Nephron progenitor cell (in vitro differentiated cells): ENCODE measurements around the gene HHIPL1.

Experiments used
- DNase-seq: peaks from one replicate; pipeline ENCODE4 v3.0.0; 2021
- H3K27ac Mint-ChIP-seq: 2 replicates; pipeline ENCODE4 v1.8.0; 2021; ENCODE audit warnings: mild to moderate bottlenecking, moderate library complexity, mixed read lengths
- H3K27me3 Mint-ChIP-seq: 2 replicates; pipeline ENCODE4 v1.8.0; 2021; ENCODE audit warnings: mild to moderate bottlenecking, low read depth, mixed read lengths; ENCODE audit not compliant: poor library complexity
- H3K36me3 Mint-ChIP-seq: 2 replicates; pipeline ENCODE4 v1.8.0; 2021; ENCODE audit warnings: low read depth, mixed read lengths
- H3K4me1 Mint-ChIP-seq: 2 replicates; pipeline ENCODE4 v1.8.0; 2021; ENCODE audit warnings: mixed read lengths
- H3K4me3 Mint-ChIP-seq: 2 replicates; pipeline ENCODE4 v1.8.0; 2021; ENCODE audit warnings: mild to moderate bottlenecking, moderate library complexity, mixed read lengths
- H3K9me3 Mint-ChIP-seq: 2 replicates; pipeline ENCODE4 v1.8.0; 2021; ENCODE audit warnings: mild to moderate bottlenecking, moderate library complexity, mixed read lengths
- CTCF ChIP-seq: fragments of 200-600 bp; sonication (generic); IDR thresholded peaks from 2 replicates; pipeline ENCODE4 v1.5.0; 2021; ENCODE audit warnings: antibody characterized with exemption

The HHIPL1 gene

DNA sequence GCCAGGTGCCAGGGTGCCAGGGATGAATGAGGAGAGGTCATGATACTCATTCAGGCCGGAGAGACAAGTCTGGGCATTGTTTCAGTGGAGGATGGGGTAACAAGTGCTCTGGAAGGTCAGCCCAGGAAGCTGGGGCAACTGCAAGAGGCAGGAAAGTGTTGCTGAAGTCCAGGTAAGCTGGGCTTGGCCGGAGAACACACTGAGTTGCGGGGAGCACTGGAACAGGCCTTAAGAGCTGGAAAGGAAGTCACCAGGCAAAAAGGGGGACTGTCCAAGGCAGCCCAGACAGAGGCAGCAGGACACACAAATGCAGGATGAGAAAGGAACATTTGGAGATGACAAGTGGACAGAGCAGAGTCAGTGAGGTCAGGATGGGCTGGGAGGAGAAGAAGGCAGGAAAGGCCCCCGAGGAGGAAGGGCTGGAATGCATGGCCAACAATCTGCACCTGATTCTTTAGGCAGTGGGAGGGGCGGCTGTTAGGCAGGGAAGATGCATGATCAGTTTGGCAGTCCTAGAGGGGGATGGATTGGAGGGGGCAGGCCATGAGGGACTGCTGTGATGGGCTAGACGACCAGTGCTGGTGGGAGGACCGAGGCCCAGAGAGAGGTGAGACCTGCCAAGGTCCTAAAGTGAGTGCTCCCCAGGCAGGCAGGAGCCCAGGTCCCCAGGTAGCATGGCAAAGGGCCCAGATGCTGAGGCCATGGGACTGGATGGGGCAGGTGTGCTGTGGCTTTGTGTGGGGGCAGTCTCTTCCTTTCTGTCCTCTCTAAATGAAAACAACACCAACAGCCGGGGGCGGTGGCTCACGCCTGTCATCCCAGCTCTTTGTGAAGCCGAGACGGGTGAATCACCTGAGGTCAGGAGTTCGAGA lies 17.2 kb upstream of the HHIPL1 start:
- no peak overlapping the region for H3K27ac Mint-ChIP-seq
- H3K4me3 Mint-ChIP-seq, result no peak overlapping the region
- peaks cover 21% of the 10 kb centered on the region for H3K4me1 Mint-ChIP-seq
- no peak for DNase-seq
- no peaks in the 10 kb centered on the region for H3K9me3 Mint-ChIP-seq
- peaks cover 15% of the 10 kb centered on the region for H3K27me3 Mint-ChIP-seq
- TF ChIP-seq CTCF, result no peak
- H3K36me3 Mint-ChIP-seq, result no peaks in the 10 kb centered on the region

DNA sequence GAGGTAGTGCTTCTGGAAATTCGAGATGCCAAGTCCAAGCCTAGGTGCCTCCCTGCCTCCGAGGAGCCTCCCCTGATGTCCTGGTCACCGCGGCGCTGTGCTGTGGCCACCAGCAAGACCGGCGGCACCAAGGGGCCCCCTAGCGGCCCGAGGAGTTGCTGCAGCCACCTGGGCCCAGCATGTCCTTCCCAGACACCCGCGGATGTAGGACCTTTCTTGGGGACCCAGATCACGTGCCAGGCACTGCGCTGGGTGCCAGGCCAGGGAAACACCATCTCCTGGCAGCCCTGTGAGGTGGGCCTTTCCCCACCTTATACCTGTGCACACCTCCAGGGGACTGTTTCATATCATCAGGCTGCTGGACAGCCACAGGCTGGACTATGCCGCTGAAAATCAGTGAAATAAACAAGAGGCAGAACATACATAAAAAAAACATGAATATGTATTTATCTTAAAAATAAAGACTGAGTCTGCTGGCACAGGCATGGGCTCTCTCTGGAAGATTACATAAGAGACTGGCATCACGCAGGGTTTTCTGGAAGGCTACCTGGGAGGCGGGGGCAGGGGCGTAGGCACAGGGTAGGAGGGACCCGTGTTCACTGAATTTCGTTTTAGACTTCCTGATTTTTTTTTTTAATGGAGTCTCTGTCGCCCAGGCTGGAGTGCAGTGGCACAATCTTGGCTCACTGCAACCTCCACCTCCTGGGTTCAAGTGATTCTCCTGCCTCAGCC lies 15.9 kb upstream of the HHIPL1 start:
- peak; percentile 97 for TF ChIP-seq CTCF
- H3K27me3 Mint-ChIP-seq, result peaks cover 13% of the 10 kb centered on the region
- no peaks in the 10 kb centered on the region for H3K36me3 Mint-ChIP-seq
- peak; percentile 85 for DNase-seq
- H3K27ac Mint-ChIP-seq, result no peak overlapping the region
- peaks cover 18% of the 10 kb centered on the region for H3K4me1 Mint-ChIP-seq
- no peak overlapping the region for H3K4me3 Mint-ChIP-seq
- no peaks in the 10 kb centered on the region for H3K9me3 Mint-ChIP-seq

GRCh38 chr14:99630202-99630601 lies 14.7 kb upstream of the HHIPL1 start:
- no peak for TF ChIP-seq CTCF
- no peak for DNase-seq
- Mint-ChIP-seq H3K4me3 (no peak overlapping the region), H3K36me3 (no peaks in the 10 kb centered on the region), H3K27me3 (peaks cover 16% of the 10 kb centered on the region), H3K4me1 (peaks cover 25% of the 10 kb centered on the region), H3K9me3 (no peaks in the 10 kb centered on the region), H3K27ac (no peak overlapping the region)

DNA sequence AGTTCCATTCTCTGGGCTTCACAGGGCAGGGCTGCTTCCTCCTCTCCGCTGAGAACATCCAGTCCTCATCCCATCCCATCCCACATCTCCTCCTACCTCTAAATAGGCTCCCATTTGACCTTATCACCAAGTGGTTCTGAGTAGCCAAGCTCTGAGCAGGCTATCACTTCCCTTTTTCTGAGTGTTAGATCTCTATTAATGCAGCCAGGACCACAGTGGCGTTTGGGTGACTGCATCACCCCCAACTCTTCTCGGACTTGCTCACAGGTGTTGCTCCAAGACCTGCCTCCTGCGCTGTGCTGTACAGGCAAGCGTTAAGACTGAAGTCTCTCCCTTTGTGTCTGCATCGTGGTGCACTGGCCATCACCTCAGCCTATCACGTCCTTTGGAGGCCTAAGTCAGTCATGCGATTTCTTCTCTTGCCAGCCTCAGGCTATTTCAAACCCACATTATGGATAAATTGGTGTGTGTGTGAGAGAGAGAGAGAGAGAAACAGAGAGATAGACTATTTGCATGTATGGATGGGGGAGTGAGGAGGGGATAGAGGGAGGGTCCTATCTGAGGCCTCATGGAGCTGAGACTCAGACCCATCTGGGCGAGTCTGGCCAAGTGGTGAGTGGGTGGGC lies 12.4 kb upstream of the HHIPL1 start:
- H3K9me3 Mint-ChIP-seq, result no peaks in the 10 kb centered on the region
- peaks cover 20% of the 10 kb centered on the region for H3K27me3 Mint-ChIP-seq
- no peak for DNase-seq
- H3K36me3 Mint-ChIP-seq, result no peaks in the 10 kb centered on the region
- no peak overlapping the region for H3K4me3 Mint-ChIP-seq
- H3K4me1 Mint-ChIP-seq, result peaks cover 28% of the 10 kb centered on the region
- no peak overlapping the region for H3K27ac Mint-ChIP-seq
- no peak for TF ChIP-seq CTCF

DNA sequence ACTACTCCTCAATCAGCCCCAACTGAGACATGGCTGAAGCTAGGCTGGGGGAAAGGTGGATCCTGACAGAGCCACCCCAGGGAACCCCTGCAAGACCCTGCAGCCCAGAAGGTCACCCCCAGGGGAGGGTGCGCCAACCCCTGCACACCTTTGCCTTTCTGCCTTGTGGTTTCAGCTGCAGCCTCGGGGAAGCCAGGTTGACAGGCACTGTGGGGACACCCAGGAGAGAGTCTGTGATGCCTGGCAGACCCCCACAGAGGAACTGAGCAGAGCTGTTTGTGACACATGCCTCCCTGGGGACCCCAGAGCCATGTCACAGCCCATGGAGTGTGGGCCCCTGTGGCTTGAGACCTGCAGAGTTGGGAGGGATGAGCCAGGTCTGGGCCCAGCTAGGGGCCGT lies 11.8 kb upstream of the HHIPL1 start:
- no peak for DNase-seq
- H3K27ac Mint-ChIP-seq, result no peak overlapping the region
- peaks cover 22% of the 10 kb centered on the region for H3K4me1 Mint-ChIP-seq
- no peaks in the 10 kb centered on the region for H3K36me3 Mint-ChIP-seq
- H3K9me3 Mint-ChIP-seq, result no peaks in the 10 kb centered on the region
- H3K4me3 Mint-ChIP-seq, result no peak overlapping the region
- TF ChIP-seq CTCF, result no peak
- peaks cover 17% of the 10 kb centered on the region for H3K27me3 Mint-ChIP-seq
